GM19025 (cell line): ENCODE results near the gene RAPGEF5.

Experiments
- ATAC-seq: cut with Tn5 transposase; IDR thresholded peaks from one replicate; pipeline ENCODE4 v1.9.1; 2021; ENCODE audit warnings: mild to moderate bottlenecking, low read depth, moderate library complexity; ENCODE audit not compliant: unreplicated experiment

Gene RAPGEF5

DNA sequence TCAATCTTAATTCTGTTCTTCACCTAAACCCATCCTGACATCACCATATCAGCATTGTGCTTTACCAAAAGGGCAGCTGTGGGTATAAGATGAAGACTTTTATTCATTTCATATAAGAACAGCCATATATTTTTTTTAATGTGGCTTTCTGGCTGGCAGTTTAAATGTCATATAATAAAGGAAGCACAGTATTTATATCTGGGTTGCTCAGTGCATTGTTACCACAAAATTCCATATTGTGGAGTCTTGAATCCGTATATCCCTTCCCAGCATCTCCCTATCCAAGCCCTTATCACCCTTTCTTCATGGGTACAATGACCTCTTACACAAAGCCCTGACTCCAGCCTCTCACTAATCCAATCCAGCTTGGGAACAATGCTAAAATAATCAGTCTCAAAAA, 125.8 kb downstream of the RAPGEF5 start:
- ATAC-seq, result no peak

DNA sequence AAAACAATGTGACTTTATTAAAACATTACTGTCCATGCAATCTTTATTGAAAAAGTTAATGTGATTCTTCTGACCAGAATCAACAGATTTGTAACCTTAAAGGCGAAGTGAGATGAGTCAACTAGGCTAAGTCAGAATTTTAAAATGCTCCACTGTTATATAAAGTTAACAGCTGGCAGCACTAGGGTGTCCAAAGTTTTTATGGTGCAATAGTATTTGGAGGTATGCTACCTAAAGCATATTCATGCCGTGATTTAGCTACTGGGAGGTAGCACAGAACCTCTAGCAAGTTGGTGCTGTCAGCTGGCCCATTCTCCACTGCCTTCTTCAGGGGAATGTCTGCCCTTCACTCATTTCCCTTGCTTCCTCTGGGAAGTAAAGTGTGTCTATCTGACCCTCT, 126.7 kb downstream of the RAPGEF5 start:
- no peak for ATAC-seq

DNA sequence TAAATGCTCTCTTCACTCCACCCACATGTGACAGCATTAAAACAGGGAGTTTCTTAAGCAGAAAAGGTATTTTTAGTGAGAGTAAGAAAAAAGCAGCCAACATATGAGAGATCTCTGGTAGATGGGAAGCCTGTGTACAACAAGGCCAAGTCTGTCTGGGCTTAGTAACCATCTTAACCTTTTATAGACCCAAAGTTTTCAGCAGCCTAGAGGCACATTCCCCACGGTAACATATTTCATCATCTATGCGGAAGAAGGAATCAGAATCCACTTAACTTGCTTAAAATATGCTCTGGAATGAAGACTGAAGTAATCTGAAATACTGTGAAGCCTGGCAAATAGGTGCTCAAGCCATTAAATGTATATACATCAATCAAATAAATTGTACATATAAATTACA, 127.8 kb downstream of the RAPGEF5 start:
- ATAC-seq, result no peak

DNA sequence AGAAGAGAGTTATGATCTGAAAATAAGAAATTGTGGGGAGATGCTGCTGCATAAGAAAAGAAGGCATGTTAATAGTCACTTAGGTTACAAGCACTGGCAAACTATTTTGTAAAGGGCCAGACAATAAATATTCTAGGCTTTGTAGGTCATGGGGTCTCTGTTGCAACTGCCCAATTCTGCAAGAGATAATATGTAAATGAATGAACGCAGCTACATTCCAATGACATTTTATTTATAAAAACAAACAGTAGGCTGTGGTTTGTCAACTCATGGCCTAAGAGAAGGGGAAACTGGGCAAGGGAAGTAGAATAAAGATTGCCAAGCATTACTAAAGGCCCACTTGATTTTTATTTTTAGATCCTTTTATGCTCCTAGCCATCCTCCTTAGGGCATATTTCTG, 133.1 kb downstream of the RAPGEF5 start:
- ATAC-seq, result no peak

DNA sequence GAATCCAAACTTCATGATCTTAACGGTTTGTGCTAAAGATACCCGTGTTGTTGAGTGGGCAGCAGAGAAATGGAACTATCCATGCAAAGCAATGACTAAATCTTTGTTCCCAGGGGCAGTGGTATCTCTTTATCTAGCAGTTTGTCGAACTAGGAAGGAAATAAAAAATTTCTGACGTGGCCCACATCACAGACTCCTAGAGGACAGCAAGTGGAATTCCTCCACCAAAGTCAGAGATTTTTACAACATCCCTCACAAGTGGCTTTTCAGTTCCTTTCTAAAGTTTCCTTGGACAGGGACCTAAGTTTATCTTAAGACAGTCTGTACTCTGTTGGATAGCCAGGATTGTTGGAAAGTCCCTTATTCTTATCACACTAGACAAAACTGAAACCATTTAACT, 136.0 kb downstream of the RAPGEF5 start:
- ATAC-seq, result no peak

DNA sequence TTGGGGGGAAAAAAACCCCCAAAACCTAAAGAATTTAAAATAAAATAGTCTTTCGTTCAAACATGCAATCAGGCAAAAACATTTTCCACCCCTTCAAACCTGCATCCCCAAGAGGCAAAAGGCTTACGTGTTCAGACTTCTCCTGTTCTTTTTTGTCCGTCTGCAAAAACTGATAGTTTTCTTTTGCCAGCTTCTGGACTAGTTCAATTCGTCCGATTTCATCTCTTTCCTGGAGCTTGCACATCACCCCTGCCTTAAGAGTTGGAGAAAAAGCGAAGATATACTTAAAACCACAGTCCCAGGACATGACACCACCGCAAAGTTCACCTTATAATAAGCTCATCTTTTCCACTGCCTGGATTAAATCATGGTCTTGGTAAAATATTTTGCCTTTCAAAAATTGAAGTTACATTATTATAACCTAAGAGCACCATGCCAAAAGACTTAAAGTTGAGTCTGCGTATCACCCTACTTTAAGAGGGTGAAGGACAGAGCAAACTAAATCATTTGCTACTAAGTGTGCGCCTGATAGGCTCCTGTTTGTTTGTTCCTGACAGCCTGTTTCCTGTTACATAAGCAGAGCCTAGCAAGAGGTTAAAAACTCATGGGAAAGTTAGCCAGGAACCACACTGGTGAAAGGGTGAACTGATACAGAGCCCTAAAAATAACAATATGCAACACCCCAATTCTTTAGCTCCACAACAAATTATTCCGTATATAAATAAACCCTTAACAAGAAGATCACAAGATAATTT, 137.0 kb downstream of the RAPGEF5 start:
- ATAC-seq, result no peak

DNA sequence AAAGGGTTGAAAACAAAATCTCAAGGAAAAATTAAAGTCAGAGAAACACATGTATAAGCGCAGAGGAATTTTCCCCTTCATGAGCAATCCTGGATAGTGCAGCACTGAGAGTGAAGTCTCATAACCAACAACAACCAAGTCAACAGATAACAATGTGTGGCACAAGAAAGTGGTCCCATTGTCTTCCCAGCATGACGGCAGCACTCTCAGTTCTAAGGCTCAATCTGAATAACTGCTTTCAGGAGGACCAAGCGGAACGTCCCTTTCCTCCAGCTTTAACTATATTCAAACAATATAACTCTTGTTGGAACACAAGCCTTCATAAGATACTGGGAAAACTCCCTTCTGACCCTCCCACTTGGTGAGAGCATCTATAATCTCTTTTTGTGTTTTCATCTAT, 137.9 kb downstream of the RAPGEF5 start:
- ATAC-seq, result no peak

DNA sequence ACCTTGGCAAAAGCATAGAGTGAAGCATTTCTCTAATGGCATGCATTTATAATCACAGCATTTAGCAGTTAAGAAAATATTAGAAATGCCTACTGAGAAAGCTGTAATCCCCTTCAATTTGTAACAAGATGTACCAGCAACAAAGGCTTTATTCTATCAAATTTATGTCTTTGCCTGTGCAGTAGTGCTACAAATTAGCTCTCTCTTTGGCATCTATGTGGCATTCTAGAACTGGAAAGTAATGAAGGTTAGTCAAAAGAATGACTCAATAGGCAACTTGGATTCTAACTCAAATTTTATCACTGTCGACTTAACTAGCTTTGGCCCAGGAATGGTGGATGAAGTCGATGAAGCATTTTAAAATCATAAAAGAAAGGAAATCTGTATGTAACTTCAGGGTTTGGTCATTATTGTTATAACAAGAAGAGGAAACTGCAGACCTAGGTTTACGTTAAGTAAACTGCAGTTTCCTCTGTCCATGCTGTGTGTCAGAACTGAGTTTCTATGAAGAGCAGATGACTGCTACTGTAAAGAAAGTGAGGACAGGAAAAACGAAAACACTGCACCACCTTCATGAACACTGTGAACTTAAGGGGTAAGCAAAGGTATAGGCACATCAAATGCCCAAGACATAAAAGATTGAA, 140.0 kb downstream of the RAPGEF5 start:
- no peak for ATAC-seq

DNA sequence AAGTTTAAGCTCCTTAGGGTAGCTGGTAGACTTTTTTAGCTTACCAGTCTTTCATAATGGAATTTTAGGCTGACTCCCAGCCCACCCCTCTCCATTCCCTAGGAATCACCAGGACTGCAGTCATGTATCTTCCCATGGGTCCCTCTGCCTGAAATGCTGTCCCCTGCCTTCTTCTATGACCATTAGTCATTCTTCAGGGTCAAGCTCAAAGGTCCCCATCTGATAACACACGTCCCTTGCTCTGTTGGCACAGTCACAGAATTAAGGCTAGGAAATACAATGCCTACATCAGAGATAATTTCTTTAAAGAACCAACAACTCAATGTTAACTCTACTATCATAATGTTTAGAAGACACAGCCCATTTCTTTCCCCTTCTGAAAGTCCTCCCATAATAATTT, 140.6 kb downstream of the RAPGEF5 start:
- ATAC-seq, result no peak

DNA sequence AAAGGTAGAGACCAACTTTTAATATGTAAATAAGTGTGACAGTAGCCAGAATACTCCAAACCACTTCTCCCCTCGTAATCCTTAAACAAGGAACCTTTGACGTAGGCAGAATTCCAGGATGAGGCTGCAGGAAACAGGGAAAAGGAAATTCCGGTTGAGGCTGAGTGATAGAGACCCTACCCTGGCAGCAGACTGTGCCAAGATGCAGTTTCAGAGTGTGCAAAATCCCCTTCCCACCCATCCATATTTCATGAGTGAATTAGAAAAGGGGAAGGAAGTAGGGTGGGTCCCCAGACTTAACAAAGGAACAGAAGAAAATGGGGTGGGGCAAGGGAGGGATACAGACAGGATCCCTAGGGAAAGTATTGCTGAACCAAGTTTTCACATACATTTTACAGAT, 143.0 kb downstream of the RAPGEF5 start:
- no peak for ATAC-seq

DNA sequence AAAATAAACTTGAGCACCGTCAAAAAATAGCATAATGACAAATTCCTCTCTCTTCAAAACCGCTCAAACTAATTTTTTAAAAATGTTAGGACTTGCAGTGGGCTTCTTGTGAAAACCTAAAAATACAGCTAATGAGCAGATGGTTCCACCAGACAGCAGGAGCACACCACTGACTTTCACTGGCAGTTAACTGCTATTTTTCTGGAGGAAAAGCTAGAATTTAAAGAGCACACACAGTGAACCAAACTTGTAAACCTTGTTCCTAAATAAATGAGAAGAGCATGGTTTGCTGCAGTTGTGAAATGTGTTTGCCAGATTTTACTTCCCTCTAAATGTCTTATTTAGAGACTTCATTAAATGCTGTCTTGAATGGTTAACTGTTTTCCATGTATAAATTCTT, 143.9 kb downstream of the RAPGEF5 start:
- ATAC-seq, result no peak

DNA sequence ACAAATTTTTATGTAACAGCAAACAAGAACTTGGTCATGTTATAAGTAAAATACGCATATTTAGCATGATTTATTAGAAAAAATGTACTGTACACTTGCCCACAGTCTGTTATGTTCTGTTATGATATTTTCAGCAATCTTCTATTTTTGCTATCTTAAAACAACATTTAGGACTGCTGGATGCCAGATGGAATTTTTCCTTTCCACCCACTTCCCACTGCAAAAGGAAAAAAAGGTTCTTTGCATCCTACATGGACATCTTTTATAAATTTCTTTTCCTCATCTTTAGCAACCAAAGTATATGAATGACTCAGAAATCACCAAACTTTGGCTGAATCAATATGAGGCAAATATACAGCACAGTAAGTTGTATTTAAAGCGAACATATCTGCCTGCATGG, 146.0 kb downstream of the RAPGEF5 start:
- ATAC-seq, result no peak

DNA sequence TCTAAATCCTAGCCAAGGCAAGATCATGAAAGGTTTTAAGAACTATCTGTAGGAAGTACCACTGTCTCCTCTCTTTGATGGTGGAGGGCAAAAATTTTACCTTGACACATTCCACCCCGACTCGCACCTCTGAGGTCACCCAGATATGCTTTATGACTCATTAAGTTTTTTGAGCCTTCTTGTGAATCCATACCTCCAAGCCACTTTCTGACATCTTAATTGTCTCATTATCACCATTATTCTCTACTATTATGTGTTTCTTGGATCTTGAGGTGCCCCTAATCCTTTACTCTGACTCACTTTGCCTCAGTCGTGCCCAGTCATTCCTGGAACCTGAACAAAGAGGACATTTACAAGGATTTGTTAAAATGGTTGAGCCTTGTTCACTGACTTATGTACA, 146.6 kb downstream of the RAPGEF5 start:
- no peak for ATAC-seq

DNA sequence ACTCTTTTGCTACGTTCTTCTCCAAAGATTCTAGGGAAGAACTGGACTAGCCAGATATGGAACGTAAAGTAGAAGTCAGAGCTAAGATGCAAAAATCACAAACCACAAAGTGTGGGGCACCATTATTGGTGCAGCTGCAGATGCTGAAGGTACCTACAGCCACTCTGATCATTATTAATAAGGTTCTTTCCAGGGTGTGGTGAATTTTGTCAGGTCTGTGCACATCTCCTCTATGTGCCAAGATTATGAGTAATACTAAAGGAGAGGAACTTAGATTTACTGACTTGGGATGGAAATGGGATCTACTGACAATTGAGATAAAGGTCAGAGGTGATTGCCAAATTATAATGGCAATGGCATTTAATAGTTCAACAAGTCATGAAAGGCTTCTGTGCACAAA, 148.2 kb downstream of the RAPGEF5 start:
- ATAC-seq, result no peak

DNA sequence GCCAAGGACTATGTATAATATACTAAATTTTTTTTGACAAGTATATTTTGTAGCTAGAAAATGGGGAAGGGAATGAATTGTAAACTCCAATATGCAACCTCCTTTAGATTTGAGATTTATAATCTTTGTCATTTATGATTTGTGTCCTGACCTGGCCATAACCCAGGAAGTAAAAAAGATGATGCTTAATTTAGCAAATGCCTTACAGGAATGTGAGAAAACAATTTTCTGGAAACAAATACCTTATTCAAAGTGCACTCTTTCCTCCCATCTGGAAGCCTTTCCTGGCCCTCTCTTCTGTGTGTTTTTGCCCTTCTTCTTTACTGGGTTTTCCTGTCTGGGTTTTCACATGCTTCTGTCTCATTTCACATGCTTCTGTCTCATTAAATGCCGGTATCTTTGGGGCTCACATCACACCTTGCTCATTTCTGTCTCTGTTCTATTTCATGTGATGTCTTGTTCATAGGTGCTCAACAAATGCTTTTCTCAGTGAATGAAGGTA, 149.2 kb downstream of the RAPGEF5 start:
- no peak for ATAC-seq

DNA sequence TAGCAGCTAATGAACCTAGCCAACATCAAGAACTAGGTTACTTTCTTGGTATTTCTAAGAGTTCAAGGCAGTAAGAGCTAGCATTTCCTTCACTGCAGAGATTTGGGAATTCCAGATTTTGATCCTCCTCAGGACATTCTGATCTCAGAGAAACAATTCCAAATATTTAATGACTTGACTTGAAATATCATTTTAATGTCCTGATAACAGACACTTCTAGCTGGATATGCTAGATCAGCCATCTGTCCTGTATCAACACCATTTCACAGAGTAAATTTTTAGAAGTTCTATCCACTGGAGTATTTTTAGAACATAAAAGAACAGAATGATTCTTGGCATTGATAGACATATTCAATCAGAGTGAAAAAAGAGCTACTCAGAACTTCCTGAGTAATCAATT, 151.3 kb downstream of the RAPGEF5 start:
- no peak for ATAC-seq

DNA sequence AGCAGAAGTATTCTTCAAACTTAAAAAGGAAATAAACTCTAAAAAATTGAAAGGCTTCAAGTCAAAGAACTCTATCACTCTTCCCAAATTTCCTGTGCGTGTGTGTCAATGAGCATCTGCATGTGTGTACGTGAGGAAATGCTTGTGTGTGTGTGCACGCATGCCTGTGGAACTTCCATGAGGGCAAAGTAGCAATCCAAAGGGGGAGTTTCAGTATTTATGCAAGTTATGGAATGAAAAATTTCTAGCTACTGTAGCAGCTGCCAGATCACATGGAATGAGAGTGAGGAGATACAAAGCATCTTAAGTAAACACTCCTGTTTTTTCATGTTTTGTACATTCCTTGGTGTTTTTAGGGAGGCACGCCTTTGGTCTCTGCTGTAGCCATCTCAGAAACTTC, 152.6 kb downstream of the RAPGEF5 start:
- no peak for ATAC-seq

DNA sequence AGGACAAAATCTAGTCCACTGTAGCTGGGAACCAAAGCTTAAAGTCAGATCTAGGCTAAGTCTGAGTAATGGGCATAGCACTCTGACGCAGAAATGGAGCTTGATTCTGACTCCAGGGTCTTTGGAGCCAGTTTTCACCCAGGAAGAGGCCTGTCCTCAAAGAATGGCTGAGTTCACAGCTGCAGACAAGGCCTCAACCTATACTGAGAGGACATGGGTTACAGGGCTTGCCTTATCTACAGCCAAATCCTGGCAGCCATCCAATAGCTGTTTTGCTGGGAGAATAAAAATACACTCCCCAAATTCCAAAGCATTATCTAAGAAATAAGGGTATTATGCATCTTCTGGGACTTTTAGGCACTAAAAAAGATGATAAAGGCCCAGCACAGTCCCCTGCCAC, 154.8 kb downstream of the RAPGEF5 start:
- ATAC-seq, result no peak

DNA sequence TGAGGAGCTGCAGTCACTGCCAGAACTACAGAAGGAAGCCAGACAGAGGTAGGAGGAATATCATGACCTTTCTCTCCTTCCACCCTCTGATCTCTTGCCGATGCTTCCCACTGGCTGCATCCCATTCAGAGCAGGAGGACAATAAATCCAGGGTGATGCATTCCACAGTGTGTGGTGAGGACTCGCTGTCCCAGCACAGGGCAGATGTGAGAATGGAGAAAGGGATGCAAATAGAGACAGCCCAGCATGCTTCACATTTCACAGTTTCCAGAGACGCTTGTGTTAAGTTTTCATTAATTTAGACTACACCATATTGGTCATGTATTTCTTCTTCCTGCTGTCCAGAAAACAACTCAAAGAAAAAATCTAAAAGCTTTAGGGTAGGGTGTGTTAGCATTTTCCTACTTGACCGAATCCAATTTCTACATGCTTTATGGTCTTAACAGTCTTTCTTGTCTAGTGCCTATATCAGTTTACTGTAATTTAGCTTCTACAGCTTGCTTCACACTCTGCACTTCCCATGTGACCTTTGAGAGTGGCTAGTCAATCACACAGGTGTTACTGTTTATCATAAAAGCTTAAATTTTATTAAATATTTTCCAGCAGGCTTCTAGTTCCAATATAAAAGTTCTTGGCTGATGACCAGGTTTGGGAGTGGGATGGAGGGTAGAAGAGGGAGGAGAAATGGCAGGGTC, 155.6 kb downstream of the RAPGEF5 start:
- ATAC-seq, result no peak

DNA sequence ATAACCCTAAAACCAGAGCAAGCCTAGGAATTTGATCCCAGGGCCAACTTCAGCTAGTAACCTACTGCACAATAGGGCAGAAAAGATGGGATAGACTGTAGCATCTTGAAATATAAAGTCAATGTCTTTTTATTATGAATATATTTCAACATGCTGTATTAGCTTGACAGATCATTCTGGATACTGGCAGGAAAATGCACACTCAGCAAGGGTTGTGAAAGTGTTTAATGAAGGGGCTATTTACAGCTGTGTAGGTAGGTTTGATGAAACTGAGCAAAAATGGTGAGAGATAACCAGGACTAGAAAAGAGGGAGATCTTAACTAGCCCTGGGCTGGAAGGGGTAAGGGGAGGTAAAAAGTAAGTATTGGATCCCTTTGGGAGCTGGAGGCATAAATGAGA, 156.2 kb downstream of the RAPGEF5 start:
- ATAC-seq, result no peak

DNA sequence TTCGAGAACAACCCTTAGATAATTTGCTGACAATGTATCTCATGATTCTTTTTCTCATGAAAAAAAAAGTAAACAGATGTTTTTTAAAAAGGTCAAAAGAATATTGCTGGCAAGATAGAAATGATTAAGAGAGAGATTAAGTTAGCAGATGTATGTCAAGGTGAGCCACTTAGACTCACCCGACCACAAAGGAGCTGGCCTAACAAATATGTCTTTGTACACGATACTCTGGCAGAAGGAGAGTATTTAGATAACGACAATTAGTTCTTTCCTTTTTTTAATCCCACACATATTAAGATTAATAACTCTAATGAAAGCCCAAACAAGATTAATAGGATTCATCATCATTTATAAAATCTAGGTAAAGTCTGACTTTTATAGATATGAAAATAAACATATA, 156.7 kb downstream of the RAPGEF5 start:
- ATAC-seq, result no peak

DNA sequence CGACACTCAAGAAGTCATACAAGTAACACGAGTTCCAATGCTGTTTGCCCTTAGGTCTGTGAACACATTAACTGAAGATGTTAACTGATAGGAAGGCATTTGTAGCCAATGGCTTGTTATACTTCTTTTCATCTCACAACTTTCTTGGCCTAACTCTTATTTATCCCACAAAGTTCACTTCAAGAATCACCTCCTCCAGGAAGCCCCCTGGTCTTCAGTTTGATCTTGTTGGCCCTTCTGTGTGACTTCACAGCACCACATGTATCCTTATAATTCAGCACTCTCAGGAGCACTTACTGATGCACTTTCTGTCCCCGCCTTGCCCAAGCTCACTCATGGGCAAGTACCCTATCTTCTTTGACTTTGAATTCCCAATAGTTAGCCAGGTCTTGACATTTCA, 159.6 kb downstream of the RAPGEF5 start:
- ATAC-seq, result no peak
